Cardiac fibroblast (primary cell): ENCODE measurements around the gene ABHD17C.

Experiments used
- DNase-seq, 2 donors: peaks; one replicate each; pipeline versions ENCODE4 v3.0.0 to v3.0.0-alpha.2; 2010; ENCODE audit warnings: low read depth in 2 of 2
- H3K4me3 ChIP-seq, 2 donors: replicated peaks in 1 of 2; 1 replicate in 1 of 2; 2 replicates in 1 of 2; pipeline ENCODE4 v1.5.1; 2011; ENCODE audit warnings: low read depth in 2 of 2, low read length in 2 of 2, mild to moderate bottlenecking in 2 of 2, moderate library complexity in 1 of 2
- TF ChIP-seq, protein P1 (sequence below): IDR thresholded peaks from one replicate; pipeline ENCODE4 v1.5.1; 2011; ENCODE audit warnings: low read depth, mild to moderate bottlenecking, low read length, inconsistent platforms

Gene ABHD17C

DNA sequence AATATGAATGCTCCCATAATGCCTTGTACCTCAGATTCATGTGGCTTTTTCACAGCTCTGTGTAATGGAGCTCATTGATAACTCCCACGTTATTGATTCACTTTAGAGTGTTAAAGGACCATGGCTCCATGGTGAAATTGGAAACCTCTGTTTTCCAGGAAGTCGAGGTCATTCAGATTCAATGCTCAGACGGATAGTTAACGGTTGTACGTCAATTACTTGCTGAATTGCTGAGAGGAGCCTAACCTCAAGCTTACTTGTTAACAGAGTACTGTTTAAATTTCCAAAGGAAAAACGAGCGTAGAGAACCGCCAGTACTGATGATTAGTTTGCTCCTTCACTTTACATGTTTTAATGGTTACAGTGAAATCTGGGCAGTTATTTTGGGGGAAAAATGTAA lies 11.1 kb downstream of the ABHD17C start:
- H3K4me3 ChIP-seq = no peak overlapping the region
- TF ChIP-seq, protein P1, sequence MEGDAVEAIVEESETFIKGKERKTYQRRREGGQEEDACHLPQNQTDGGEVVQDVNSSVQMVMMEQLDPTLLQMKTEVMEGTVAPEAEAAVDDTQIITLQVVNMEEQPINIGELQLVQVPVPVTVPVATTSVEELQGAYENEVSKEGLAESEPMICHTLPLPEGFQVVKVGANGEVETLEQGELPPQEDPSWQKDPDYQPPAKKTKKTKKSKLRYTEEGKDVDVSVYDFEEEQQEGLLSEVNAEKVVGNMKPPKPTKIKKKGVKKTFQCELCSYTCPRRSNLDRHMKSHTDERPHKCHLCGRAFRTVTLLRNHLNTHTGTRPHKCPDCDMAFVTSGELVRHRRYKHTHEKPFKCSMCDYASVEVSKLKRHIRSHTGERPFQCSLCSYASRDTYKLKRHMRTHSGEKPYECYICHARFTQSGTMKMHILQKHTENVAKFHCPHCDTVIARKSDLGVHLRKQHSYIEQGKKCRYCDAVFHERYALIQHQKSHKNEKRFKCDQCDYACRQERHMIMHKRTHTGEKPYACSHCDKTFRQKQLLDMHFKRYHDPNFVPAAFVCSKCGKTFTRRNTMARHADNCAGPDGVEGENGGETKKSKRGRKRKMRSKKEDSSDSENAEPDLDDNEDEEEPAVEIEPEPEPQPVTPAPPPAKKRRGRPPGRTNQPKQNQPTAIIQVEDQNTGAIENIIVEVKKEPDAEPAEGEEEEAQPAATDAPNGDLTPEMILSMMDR = no peak
- DNase-seq = no peak

DNA sequence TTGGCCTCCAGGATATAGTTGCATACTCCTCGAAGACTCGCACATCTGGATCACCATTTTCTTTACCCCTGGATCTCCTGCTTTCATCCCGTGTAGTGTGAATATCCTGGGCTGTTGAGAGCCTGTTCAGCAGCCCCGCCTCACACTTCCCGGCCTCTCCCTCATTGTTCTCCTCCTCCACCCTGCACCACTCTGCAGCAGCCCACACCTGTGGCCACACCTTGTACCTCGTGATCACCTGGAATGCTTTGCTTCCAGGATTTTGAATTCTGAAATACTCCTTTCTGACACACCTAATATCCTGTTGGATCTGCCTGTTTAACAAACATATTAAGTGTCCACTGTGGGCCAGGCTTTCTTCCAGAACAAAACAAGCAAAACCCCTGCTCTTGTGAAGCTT lies 14.4 kb downstream of the ABHD17C start:
- DNase-seq = no peak
- no peak overlapping the region for H3K4me3 ChIP-seq
- TF ChIP-seq, protein P1 = no peak

DNA sequence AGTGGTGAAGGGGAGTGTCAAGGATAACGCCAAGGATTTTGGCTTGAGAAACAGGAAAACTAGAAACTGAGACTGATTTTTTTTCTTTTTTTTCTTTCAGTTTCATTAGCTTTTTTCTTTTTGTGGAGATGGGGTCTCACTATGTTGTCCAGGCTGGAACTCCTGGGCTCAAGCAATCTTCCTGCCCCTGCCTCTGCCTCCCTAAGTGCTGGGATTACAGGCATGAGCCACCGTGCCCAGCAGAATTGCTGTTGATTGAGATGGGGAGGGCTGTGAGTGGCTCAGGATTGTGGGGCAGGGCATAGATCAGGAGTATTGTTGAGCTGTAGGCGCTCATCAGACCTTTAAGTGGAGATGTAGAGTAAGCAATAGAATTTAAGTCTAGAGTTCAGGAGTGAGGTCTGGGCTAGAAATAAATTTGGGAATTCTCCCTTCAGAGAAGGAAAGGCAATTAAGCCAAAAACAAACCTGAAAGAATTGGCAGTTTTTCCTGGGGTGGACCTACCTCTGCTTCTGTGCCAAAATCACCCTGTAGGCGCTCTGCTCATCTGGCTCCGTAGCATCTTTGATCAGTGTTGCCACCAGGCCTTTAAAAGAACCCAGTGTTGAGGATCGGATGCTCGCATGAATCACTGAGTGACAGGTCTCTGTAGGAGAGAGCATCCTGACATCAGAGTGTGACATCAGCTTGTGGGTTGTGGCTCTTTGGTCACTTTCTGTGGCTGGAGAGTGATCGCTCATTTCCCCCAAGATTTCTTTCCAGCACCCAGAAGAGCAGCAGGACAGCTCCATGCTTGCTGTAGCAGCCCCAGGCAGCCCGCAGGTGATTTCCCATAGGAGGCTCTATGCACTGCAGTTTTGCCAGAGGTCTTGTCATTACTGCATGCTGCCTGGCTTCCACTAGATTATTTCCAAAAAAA lies 15.8 kb downstream of the ABHD17C start:
- DNase-seq = peak in 1 of 2 donors; percentile 34
- TF ChIP-seq, protein P1 = no peak

DNA sequence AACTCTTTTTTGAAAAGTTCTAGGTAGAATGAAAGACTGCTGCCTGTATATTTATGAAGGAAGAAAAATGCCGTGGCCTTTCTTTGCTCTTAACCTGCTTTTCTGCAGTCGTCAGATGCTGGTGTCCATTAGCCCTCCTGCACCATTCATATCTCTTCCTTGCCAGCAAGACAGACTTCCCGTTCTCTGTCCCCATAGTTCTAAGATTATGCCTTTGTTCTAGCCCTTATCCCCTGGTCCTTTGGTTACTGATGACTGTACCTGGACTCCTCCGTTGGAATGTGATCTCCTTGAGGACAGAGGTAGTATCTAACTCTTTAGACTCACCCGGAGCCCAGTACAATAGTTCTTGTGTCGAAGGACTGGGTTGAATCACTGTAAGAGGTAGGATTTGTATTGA lies 16.8 kb downstream of the ABHD17C start:
- no peak for DNase-seq
- TF ChIP-seq, protein P1 = no peak
- H3K4me3 ChIP-seq = no peak overlapping the region

More for the DNA sequence above, 15.8 kb downstream of the ABHD17C start:
- no peak overlapping the region for H3K4me3 ChIP-seq

DNA sequence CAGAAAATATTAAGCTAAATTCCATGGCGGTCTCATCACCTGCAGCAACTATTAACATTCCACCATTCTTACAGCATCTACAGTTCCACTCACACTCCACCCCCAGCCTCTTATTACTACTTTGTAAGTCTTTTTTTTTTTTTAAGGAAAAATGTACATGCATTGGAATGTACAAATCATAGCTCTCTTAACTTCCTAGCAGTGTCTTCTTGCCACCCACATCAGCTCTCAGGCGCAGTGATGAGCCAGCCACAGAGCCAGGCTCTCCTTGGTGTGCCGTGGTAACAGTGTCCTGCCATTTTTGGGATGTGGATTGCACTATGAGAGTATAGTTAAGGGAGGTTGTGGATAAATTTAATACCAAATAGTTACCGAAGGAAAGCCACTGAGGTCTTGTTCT lies 17.8 kb downstream of the ABHD17C start:
- TF ChIP-seq, protein P1 = no peak
- no peak for DNase-seq

DNA sequence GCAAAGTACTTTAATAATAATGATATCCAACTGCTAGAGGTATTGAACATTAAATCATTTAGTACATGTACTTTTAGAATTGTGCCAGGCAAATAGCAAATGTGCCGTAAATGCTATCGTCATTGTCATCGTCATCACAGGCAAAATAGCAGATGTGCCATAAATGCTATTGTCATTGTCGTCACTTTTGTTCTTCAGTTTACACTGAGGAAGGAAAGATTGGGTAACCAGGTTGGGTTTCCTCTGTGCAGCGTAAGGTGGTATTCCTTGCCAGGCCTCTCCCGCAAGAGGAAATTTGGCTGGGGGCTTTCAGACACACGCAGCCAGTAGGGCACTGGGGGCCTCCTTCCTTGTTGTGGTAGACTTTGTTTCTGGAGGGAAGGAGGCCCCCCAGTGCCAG lies 26.4 kb downstream of the ABHD17C start:
- DNase-seq = no peak
- TF ChIP-seq, protein P1 = no peak
- H3K4me3 ChIP-seq = no peak overlapping the region

More for the DNA sequence above, 17.8 kb downstream of the ABHD17C start:
- H3K4me3 ChIP-seq = no peak overlapping the region

DNA sequence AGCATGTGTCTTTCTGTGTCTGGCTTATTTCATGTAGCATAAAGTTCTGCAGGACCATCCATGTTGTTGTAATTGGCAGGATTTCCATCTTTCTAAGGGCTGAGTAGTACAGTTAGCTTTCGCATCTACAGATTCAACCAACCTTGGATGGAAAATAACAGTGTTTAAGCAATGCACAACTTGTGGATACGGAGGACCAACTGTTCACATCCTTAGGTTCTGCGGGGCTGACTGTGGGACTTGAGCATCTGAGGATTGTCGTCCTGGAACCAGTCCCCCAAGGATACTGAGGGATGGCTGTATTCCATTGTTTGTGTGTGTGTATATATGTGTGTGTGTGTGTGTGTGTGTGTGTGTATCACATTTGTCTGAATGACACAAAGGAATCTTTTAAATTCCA lies 27.7 kb downstream of the ABHD17C start:
- TF ChIP-seq, protein P1 = no peak
- no peak overlapping the region for H3K4me3 ChIP-seq
- DNase-seq = no peak
